ENCODE results near the gene PLXNB1.
A peak's percentile ranks its signal among the peaks of the same experiment; 100 is the strongest.

Gene PLXNB1

DNA sequence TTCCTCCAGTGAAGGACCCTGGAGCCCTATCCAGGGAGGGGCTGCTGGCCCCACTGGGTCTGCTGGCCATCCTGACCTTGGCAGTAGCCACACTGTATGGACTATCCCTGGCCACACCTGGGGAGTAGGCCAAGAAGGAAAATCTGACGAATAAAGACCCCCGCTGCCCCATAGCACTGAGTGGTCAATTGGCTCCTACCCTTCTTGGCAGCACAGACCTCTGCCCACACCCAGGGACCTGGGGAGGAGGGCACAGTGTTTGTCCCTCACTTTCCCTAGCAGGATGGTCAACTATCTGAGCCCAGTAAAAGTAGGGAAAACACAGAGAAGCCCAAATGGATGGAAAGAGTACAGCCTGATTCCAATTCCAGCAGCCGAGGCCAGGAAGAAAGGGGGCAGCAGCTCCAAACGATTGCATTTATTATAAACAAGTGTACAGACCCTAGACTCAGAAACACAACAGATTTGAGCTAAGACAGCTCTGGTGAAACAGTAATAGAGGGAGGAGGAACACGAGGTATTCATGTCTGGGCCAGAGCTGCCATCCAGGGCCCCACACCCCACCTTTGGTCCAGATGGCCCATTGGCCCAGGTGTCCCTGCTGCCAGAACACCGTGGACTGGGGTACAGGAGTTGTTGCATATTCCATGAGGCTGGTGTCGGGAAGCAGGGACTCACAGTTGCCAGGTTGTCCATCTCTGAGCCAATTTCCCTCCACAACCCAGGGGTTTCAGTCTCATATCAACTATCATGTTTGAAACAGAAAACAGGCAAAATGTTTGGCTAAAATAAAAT lies 37.8 kb upstream of the PLXNB1 start:
- H3K4me3 ChIP-seq (ENCODE audit: low read depth, low read length, poor library complexity, severe bottlenecking): peak overlapping the region; percentile 68
- no peaks in the 10 kb centered on the region for H3K9me2 ChIP-seq (ENCODE audit: low read depth, low read length)
- H3K4me1 ChIP-seq (ENCODE audit: insufficient read depth, low read length, severe bottlenecking): peaks cover 67% of the 10 kb centered on the region
- peak overlapping the region; percentile 75 for H3K27ac ChIP-seq (ENCODE audit: low read depth, low read length, poor library complexity, severe bottlenecking)
- no peaks in the 10 kb centered on the region for H3K9me3 ChIP-seq (ENCODE audit: low read length)
- no peaks in the 10 kb centered on the region for H3K27me3 ChIP-seq (ENCODE audit: insufficient read depth, low read length)
- peak overlapping the region; percentile 82 for H3K4me2 ChIP-seq (ENCODE audit: low read length)
- H3K9ac ChIP-seq (ENCODE audit: low read length): peak overlapping the region; percentile 82; the same call in 1 of the 2 replicates
- H4K20me1 ChIP-seq (ENCODE audit: insufficient read depth, low read length): no peaks in the 10 kb centered on the region
- no peaks in the 10 kb centered on the region for H3K79me2 ChIP-seq (ENCODE audit: insufficient read depth, low read length)
- H2AFZ ChIP-seq (ENCODE audit: low read length): no peak overlapping the region
- TF ChIP-seq, protein P1, sequence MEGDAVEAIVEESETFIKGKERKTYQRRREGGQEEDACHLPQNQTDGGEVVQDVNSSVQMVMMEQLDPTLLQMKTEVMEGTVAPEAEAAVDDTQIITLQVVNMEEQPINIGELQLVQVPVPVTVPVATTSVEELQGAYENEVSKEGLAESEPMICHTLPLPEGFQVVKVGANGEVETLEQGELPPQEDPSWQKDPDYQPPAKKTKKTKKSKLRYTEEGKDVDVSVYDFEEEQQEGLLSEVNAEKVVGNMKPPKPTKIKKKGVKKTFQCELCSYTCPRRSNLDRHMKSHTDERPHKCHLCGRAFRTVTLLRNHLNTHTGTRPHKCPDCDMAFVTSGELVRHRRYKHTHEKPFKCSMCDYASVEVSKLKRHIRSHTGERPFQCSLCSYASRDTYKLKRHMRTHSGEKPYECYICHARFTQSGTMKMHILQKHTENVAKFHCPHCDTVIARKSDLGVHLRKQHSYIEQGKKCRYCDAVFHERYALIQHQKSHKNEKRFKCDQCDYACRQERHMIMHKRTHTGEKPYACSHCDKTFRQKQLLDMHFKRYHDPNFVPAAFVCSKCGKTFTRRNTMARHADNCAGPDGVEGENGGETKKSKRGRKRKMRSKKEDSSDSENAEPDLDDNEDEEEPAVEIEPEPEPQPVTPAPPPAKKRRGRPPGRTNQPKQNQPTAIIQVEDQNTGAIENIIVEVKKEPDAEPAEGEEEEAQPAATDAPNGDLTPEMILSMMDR (IDR thresholded peaks at IDR 0.05; ENCODE audit: low read length): no peak
- TF ChIP-seq EZH2 (IDR thresholded peaks at IDR 0.05; ENCODE audit: borderline replicate concordance, low read length): no peak
- H3K36me3 ChIP-seq (ENCODE audit: insufficient read depth, low read length): peaks cover 34% of the 10 kb centered on the region; the same call in 1 of the 2 replicates
- no peaks in the 10 kb centered on the region for H3F3A ChIP-seq (ENCODE audit: insufficient read depth, low read length)

DNA sequence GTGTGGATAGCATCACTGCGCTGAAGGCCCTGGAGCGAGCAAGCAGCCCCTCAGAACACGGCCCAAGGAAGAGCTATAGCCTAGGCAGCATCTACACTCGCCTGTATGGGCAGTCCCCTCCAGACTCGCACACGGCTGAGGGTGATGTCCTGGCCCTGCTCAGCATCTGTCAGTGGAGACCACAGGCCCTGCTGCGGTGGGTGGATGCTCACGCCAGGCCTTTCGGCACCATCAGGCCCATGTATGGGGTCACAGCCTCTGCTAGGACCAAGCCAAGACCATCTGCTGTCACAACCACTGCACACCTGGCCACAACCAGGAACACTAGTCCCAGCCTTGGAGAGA lies 37.2 kb upstream of the PLXNB1 start:
- H3K27ac ChIP-seq (ENCODE audit: low read depth, low read length, poor library complexity, severe bottlenecking): peak overlapping the region; percentile 72
- no peaks in the 10 kb centered on the region for H3F3A ChIP-seq (ENCODE audit: insufficient read depth, low read length)
- H3K27me3 ChIP-seq (ENCODE audit: insufficient read depth, low read length): no peaks in the 10 kb centered on the region
- H3K9ac ChIP-seq (ENCODE audit: low read length): peak overlapping the region; percentile 82
- H4K20me1 ChIP-seq (ENCODE audit: insufficient read depth, low read length): no peaks in the 10 kb centered on the region
- H3K36me3 ChIP-seq (ENCODE audit: insufficient read depth, low read length): peaks cover 34% of the 10 kb centered on the region; the same call in 1 of the 2 replicates
- H3K9me3 ChIP-seq (ENCODE audit: low read length): no peaks in the 10 kb centered on the region
- H3K79me2 ChIP-seq (ENCODE audit: insufficient read depth, low read length): no peaks in the 10 kb centered on the region
- H2AFZ ChIP-seq (ENCODE audit: low read length): no peak overlapping the region
- H3K4me1 ChIP-seq (ENCODE audit: insufficient read depth, low read length, severe bottlenecking): peaks cover 61% of the 10 kb centered on the region
- H3K4me3 ChIP-seq (ENCODE audit: low read depth, low read length, poor library complexity, severe bottlenecking): peak overlapping the region; percentile 68
- TF ChIP-seq EZH2 (IDR thresholded peaks at IDR 0.05; ENCODE audit: borderline replicate concordance, low read length): no peak
- TF ChIP-seq, protein P1 (IDR thresholded peaks at IDR 0.05; ENCODE audit: low read length): no peak
- H3K4me2 ChIP-seq (ENCODE audit: low read length): peak overlapping the region; percentile 82
- no peaks in the 10 kb centered on the region for H3K9me2 ChIP-seq (ENCODE audit: low read depth, low read length)

DNA sequence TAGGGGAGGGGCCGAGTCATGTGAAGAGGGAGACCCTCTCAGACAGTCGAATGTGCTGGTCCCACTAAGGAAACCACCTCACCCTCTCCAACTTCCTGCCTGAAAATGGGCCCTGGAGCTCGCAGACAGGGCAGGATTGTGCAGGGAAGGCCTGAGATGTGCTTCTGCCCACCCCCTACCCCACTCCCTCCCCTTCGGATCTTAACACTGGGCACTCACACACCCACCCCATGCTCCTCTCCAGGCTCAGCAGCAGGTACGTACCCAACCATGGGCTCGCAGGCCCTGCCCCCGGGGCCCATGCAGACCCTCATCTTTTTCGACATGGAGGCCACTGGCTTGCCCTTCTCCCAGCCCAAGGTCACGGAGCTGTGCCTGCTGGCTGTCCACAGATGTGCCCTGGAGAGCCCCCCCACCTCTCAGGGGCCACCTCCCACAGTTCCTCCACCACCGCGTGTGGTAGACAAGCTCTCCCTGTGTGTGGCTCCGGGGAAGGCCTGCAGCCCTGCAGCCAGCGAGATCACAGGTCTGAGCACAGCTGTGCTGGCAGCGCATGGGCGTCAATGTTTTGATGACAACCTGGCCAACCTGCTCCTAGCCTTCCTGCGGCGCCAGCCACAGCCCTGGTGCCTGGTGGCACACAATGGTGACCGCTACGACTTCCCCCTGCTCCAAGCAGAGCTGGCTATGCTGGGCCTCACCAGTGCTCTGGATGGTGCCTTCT lies 36.7 kb upstream of the PLXNB1 start:
- H3F3A ChIP-seq (ENCODE audit: insufficient read depth, low read length): no peaks in the 10 kb centered on the region
- no peaks in the 10 kb centered on the region for H3K9me3 ChIP-seq (ENCODE audit: low read length)
- H3K36me3 ChIP-seq (ENCODE audit: insufficient read depth, low read length): peaks cover 34% of the 10 kb centered on the region; the same call in 1 of the 2 replicates
- H3K9me2 ChIP-seq (ENCODE audit: low read depth, low read length): no peaks in the 10 kb centered on the region
- H3K4me2 ChIP-seq (ENCODE audit: low read length): peak overlapping the region; percentile 82
- H2AFZ ChIP-seq (ENCODE audit: low read length): no peak overlapping the region
- no peaks in the 10 kb centered on the region for H3K79me2 ChIP-seq (ENCODE audit: insufficient read depth, low read length)
- H3K27ac ChIP-seq (ENCODE audit: low read depth, low read length, poor library complexity, severe bottlenecking): peak overlapping the region; percentile 72
- H3K4me3 ChIP-seq (ENCODE audit: low read depth, low read length, poor library complexity, severe bottlenecking): peak overlapping the region; percentile 68
- no peak for TF ChIP-seq EZH2 (IDR thresholded peaks at IDR 0.05; ENCODE audit: borderline replicate concordance, low read length)
- TF ChIP-seq, protein P1 (IDR thresholded peaks at IDR 0.05; ENCODE audit: low read length): no peak
- H3K27me3 ChIP-seq (ENCODE audit: insufficient read depth, low read length): no peaks in the 10 kb centered on the region
- no peaks in the 10 kb centered on the region for H4K20me1 ChIP-seq (ENCODE audit: insufficient read depth, low read length)
- H3K4me1 ChIP-seq (ENCODE audit: insufficient read depth, low read length, severe bottlenecking): peaks cover 55% of the 10 kb centered on the region
- H3K9ac ChIP-seq (ENCODE audit: low read length): peak overlapping the region; percentile 82
